CD4-positive, alpha-beta T cell (primary cell): ENCODE results near the gene PSMD11. TPM values are rescaled to one million over a fixed set of nuclear protein-coding genes. Genes with fewer than 3 reads are reported as not detected.

Source experiments
- ATAC-seq: fragments of 200-7000 bp; cut with Tn5 transposase; one replicate; pipeline ENCODE4 v1.10.0; 2022; ENCODE audit warnings: mild to moderate bottlenecking; ENCODE audit not compliant: poor library complexity
- CTCF ChIA-PET: fragments of 350-600 bp; sonication (Branson Sonifier 250); formaldehyde crosslinking; loops from one replicate; lab custom pipeline; 2021; ENCODE audit warnings: antibody characterized with exemption, inconsistent platforms; lab: Charles Lee
- POLR2A ChIA-PET: fragments of 350-600 bp; sonication (Branson Sonifier 250); formaldehyde crosslinking; loops from one replicate; lab custom pipeline; 2021; ENCODE audit warnings: antibody characterized with exemption, inconsistent platforms; lab: Charles Lee
- DNase-seq, 14 experiments: peaks; one replicate each; pipeline ENCODE4 v3.0.0-alpha.2; 2013 to 2020; ENCODE audit warnings: mixed read lengths in 2 of 14
- H3K27ac ChIP-seq, 2 donors: one replicate each; pipeline versions ENCODE4 v1.5.1 to v1.7.0; 2013; ENCODE audit warnings: low read length in 2 of 2, low read depth in 1 of 2, mild to moderate bottlenecking in 1 of 2
- H3K27me3 ChIP-seq, 2 experiments: 1 replicate in 1 of 2; 2 replicates in 1 of 2; pipeline versions ENCODE4 v1.6.1 to v1.7.0; 2013; ENCODE audit warnings: low read length in 2 of 2, control low read depth in 1 of 2, mild to moderate bottlenecking in 1 of 2, moderate library complexity in 1 of 2; ENCODE audit not compliant: insufficient read depth in 2 of 2, control insufficient read depth in 1 of 2
- H3K36me3 ChIP-seq: one replicate; pipeline ENCODE4 v1.6.1; 2013; ENCODE audit warnings: low read length, control low read depth; ENCODE audit not compliant: insufficient read depth
- H3K4me1 ChIP-seq: one replicate; pipeline ENCODE4 v1.6.1; 2013; ENCODE audit warnings: low read length, control low read depth; ENCODE audit not compliant: insufficient read depth
- H3K4me3 ChIP-seq: one replicate; pipeline ENCODE4 v1.5.1; 2013; ENCODE audit warnings: mild to moderate bottlenecking, low read length, moderate library complexity
- H3K9me3 ChIP-seq, 2 experiments: 1 replicate in 1 of 2; 2 replicates in 1 of 2; pipeline versions ENCODE4 v1.6.1 to v1.7.0; 2013; ENCODE audit warnings: low read length in 2 of 2, mild to moderate bottlenecking in 2 of 2, control low read depth in 1 of 2, moderate library complexity in 1 of 2; ENCODE audit not compliant: control insufficient read depth in 1 of 2, insufficient read depth in 1 of 2
- H3K27ac Mint-ChIP-seq: one replicate; pipeline ENCODE4 v1.8.0; 2020; ENCODE audit warnings: mixed read lengths
- H3K27me3 Mint-ChIP-seq: one replicate; pipeline ENCODE4 v1.8.0; 2021; ENCODE audit warnings: mixed read lengths
- H3K36me3 Mint-ChIP-seq: one replicate; pipeline ENCODE4 v1.8.0; 2021; ENCODE audit warnings: low read depth, mixed read lengths
- H3K4me1 Mint-ChIP-seq: one replicate; pipeline ENCODE4 v1.8.0; 2021; ENCODE audit warnings: low read depth, mixed read lengths
- H3K4me3 Mint-ChIP-seq: one replicate; pipeline ENCODE4 v1.8.0; 2020; ENCODE audit warnings: mild to moderate bottlenecking, mixed read lengths
- H3K9me3 Mint-ChIP-seq: one replicate; pipeline ENCODE4 v1.8.0; 2020; ENCODE audit warnings: mixed read lengths
- CTCF ChIP-seq: fragments of 200-600 bp; IDR thresholded peaks from one replicate; pipeline ENCODE4 v1.8.0; 2022; ENCODE audit warnings: antibody characterized with exemption, mild to moderate bottlenecking
- intact Hi-C, 2 experiments: fragments of 100-400 bp; cut with DNase I in 1 of 2; cut with micrococcal nuclease in 1 of 2; formaldehyde crosslinking; loops; one replicate each; pipeline versions ENCODE4 v1.15.1 to v1.9.0; 2023 to 2025; cut with DNase I, micrococcal nuclease
- total RNA-seq, 174 experiments: library from RNA in 2 of 174; stranded (reverse) in 2 of 174; gene quantifications; one replicate each; pipeline ENCODE4 v1.2.3 and lab custom pipeline; 2021 to 2026

The PSMD11 gene
- total RNA-seq, 2 experiments from 2014 or later, result 67.6 to 68.7 TPM

- Histone ChIP-seq H3K27ac (no peak overlapping the region), H3K9me3 (no peaks in the 10 kb centered on the region), H3K36me3 (no peaks in the 10 kb centered on the region), H3K4me1 (peaks cover 44% of the 10 kb centered on the region), H3K4me3 (no peak overlapping the region), H3K27me3 (no peaks in the 10 kb centered on the region)
- Mint-ChIP-seq H3K27ac (no peak overlapping the region), H3K27me3 (no peaks in the 10 kb centered on the region), H3K4me1 (peaks cover 53% of the 10 kb centered on the region), H3K4me3 (no peak overlapping the region), H3K9me3 (no peaks in the 10 kb centered on the region), H3K36me3 (no peaks in the 10 kb centered on the region)
- ChIA-PET POLR2A (interaction anchor here (2.8 to 4.0 kb wide), 2 partner anchors 37 to 42 kb away, joined by 13 to 44 read pairs; partner anchors contain the start of gene CDK5R1), CTCF (interaction anchor here (1.0 to 2.2 kb wide), 5 partner anchors 9 to 352 kb away, joined by 3 to 15 read pairs (median 5); partner anchors contain the start of gene CDK5R1)
- intact Hi-C loops, result loop anchor here in 1 of 2 experiments (5.0 kb wide), 2 partner anchors 37 to 82 kb away; no protein-coding TSS in a partner anchor
- DNase-seq (no peak), ATAC-seq (no peak)
- TF ChIP-seq CTCF, result no peak
Measured at GRCh38 chr17:32525122-32525521, 80.8 kb downstream of the PSMD11 start.

- H3K4me3 ChIP-seq, result no peak overlapping the region
- peaks cover 34% of the 10 kb centered on the region for H3K4me1 ChIP-seq
- intact Hi-C loops, result loop anchor here in 1 of 2 experiments (5.0 kb wide), 2 partner anchors 35 to 80 kb away; no protein-coding TSS in a partner anchor
- Mint-ChIP-seq H3K27me3 (no peaks in the 10 kb centered on the region), H3K36me3 (no peaks in the 10 kb centered on the region), H3K27ac (no peak overlapping the region), H3K4me3 (no peak overlapping the region), H3K9me3 (no peaks in the 10 kb centered on the region), H3K4me1 (peaks cover 40% of the 10 kb centered on the region)
- no peak for TF ChIP-seq CTCF
- no peak for DNase-seq
- ChIA-PET CTCF (no interaction called here), POLR2A (interaction anchor here (3.1 kb wide), 1 partner anchor 40 kb away, joined by 19 read pairs; the partner anchor contains the start of gene CDK5R1)
- no peaks in the 10 kb centered on the region for H3K27me3 ChIP-seq
- no peaks in the 10 kb centered on the region for H3K9me3 ChIP-seq
- no peak for ATAC-seq
- no peak overlapping the region for H3K27ac ChIP-seq
- no peaks in the 10 kb centered on the region for H3K36me3 ChIP-seq
Measured at GRCh38 chr17:32527146-32527545, 82.8 kb downstream of the PSMD11 start.

- intact Hi-C loops, result loop anchor here in 1 of 2 experiments (5.0 kb wide), 2 partner anchors 33 to 78 kb away; no protein-coding TSS in a partner anchor
- H3K36me3 Mint-ChIP-seq, result no peaks in the 10 kb centered on the region
- CTCF ChIA-PET, result interaction anchor here (1.2 to 1.3 kb wide), 2 partner anchors 42 to 45 kb away, joined by 3 read pairs; partner anchors contain the start of gene CDK5R1
- H3K27me3 Mint-ChIP-seq, result no peaks in the 10 kb centered on the region
- ATAC-seq, result peak; percentile 53
- H3K4me3 Mint-ChIP-seq, result no peak overlapping the region
- H3K36me3 ChIP-seq, result no peaks in the 10 kb centered on the region
- POLR2A ChIA-PET, result interaction anchor here (3.1 kb wide), 1 partner anchor 42 kb away, joined by 19 read pairs; the partner anchor contains the start of gene CDK5R1
- peak in 3 of 14 experiments; percentile 36 to 56 (median 54) for DNase-seq
- H3K27ac ChIP-seq, result peak overlapping the region in 1 of 2 donors; percentile 55
- no peak overlapping the region for H3K4me3 ChIP-seq
- TF ChIP-seq CTCF, result no peak
- peaks cover 24% of the 10 kb centered on the region for H3K4me1 ChIP-seq
- H3K9me3 ChIP-seq, result no peaks in the 10 kb centered on the region
- no peaks in the 10 kb centered on the region for H3K27me3 ChIP-seq
- no peaks in the 10 kb centered on the region for H3K9me3 Mint-ChIP-seq
- peak overlapping the region; percentile 0 for H3K27ac Mint-ChIP-seq
- peaks cover 24% of the 10 kb centered on the region for H3K4me1 Mint-ChIP-seq
Measured at GRCh38 chr17:32528825-32529224, 84.5 kb downstream of the PSMD11 start.
